NCI-H524 treated with DMSO at 0.1 percent for 48 hours (cell line): Measurements from ENCODE around the gene STX8.
"Not testable (repeated sequence)": the region's sequence is repeated elsewhere in the genome, so short reads cannot be mapped to it uniquely, and the experiment has no call there.

Source experiments
- DNase-seq: peaks from one replicate; lab custom pipeline; 2025; lab: John Stamatoyannopoulos, UW

Gene STX8

DNA sequence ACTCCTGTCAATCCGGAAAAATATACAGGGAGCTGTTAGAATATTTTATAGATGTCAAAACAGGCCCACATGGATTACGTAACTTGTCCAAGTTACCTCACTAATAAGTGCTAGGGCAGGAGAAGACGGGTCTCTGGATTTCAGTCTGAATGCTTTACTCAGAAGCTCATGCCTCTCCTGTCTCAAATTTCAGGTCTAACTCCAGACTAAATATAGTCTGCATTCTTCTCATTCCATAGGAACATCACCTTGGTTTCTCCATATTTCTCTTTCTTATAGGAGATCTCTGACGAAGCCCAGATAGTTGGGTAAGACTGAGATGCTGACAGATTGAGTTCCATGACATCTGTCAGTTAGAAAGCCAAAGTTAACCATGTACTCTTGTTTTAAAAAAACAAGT lies 174.2 kb downstream of the STX8 start:
- DNase-seq = no peak

DNA sequence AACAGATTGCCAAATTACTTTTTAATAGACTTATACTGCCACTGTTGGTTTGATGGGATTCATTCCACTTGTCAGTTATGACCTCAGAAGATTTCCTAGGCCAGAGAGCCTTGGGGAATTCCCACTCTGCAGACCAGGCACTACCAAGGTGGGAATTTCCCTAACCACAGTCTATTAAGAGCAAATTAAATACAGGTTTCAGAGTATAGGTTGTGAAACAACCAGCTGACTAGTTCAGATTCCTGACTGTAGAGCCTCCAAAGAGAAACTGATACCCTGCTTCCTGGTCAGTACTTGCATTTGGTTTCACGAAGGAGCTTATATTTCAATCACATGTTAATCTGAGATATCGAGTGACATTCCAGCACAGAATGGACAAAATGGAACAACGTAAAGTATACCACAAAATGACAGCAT lies 186.5 kb downstream of the STX8 start:
- DNase-seq = no peak

DNA sequence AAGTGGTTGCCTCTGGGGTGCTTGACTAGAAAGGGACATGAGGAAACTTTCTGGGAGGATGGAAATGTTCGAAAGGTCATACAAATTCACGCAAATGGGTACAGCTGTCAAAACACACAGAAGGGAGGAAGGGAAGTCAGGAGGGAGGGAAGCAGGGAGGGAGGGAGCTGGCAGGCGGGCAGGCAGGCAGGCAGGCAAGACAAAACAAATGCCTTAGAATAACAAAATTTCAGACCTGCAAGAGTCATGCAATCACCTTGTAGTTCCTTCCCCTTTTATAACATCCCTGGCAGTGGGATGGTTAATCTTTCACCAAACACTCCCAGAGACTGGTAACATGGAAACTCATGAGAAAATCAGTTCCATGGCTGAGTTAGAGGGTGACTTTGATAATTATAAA lies 189.2 kb downstream of the STX8 start:
- DNase-seq = no peak

DNA sequence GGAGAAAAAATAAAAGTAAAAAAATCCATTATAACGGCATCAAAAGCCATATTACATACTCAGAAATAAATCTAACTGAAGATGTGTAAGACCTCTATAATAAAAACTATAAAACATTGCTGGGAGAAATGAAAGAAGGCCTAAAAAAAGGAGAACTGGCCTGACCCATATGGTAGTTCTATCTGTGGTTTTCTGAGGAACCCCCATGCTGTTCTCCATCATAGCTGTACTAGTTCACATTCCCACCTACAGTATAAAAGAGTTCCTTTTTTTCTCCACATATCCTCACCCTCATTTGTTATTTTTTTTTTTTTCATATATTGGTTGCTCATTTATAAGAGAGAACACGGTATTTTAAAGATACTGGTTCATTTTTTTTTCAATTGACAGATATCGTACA lies 191.8 kb downstream of the STX8 start:
- DNase-seq = no peak

DNA sequence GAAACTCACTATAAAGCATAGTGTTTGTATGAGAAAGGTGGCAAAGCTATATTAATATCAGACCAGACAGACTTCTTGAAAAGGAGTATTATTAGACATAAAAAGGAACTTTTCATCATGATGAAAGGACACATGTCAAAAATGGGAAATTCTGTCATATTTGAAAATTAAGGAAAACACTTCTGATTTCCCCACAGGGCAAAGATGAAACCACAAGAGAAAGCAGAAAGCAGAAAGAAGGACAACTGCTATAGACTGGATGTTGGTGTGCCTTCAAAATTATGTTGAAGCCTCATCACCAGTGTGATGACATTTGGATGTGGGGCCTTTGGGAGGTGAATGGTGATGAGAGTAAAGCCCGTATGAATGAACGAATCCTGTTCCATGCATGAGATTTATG lies 193.0 kb downstream of the STX8 start:
- DNase-seq = no peak

DNA sequence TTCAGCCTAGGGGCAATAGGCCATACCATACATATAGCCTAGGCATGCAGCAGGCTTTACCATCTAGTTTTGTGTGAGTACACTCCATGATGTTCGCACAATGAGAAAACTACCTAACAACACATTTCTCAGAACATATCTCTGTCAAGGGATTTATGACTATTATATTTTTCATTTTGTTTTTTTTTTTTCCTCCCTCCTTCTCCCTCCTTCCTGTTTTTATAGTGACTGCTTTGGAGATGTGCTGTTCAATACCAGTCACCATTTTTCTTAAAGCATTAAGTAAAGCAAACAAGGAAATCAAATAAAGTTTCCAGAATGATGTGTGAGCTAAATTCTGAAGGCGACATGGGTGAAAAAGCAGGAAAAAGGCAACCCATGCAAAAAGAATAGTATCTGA lies 194.6 kb downstream of the STX8 start:
- DNase-seq = no peak

DNA sequence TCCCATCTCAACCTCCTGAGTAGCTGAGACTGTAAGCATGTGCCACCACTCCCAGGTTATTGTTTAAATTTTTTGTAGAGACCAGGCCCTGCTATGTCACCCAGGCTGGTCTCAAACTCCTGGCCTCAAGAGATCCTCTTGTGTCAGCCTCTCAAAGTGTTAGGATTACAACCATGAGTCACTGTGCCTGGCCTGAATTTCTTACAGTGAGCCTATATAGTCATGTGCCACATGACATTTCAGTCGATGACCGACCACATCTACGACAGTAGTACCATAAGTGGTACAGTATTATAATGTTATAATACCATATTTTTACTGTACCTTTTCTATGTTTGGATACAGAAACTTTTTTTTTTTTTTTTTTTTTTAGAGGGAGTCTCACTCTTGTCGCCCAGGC lies 195.3 kb downstream of the STX8 start:
- DNase-seq = no peak

DNA sequence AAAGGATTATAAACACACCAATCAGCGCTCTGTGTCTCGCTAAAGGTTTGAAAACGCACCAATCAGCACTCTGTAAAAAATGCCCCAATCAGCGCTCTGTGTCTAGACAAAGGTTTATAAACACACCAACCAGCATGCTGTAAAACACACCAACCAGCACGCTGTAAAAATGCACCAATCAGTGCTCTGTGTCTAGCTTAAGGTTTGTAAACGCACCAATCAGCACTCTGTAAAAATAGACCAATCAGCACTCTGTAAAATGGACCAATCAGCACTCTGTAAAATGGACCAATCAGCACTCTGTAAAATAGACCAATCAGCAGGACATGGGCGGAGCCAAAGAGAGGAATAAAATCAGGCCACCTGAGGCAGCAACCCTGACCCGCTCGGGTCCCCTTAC lies 199.4 kb downstream of the STX8 start:
- not testable (repeated sequence) for DNase-seq

DNA sequence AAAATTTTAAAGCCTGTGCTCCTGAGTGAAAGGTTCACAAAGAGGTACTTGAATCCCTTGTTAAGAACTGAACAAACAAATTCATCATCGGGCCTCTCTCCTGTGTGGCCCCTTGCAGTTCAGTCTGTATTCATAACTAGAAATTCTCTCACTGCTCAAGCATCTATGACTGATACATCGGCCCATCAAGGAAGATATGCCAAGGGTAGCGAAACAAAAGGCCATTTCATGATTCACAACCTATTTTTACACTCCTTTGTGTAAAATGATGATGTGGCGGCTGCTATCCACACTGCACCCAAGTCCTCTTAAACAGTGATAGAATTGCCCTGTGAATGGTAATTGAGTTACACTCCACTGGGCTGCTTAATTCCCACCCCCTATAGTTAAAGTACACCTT lies 204.6 kb downstream of the STX8 start:
- DNase-seq = no peak

DNA sequence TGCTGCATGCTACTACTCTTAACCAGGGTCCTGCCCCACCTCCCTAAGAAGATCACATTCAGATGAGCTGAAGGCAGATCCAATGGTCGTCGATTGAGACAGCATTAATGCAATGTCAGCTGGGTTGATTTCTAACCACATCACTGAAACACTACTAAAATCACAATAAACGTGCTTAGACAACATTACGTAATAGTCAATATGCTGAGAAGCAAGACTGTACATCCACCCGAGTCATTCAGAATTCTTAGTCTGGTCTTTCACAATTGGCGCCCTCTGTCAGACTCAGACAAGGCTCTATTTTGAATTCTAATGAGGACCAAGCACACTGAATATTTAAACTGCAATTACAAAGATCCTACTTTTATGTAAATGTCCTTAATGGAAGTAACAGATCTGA lies 205.2 kb downstream of the STX8 start:
- DNase-seq = no peak

DNA sequence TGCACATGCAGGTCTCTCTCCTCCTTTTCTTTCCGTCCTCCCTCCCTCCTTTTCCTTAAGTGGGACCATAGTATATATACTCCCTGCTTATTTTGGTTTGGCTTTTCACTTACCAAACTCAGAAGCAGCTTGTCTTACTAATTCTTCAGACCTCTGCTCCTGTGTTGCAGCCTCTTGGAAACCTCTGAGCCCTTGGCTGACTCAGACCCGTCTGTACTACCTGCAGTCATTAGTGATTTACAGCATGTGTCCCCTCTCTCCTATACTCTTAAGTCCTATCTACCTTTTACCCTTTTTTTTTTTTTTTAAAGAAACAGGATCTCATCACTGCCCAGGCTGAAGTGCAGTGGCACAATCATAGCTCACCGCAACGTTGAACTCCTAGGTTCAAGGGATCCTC lies 207.0 kb downstream of the STX8 start:
- no peak for DNase-seq

DNA sequence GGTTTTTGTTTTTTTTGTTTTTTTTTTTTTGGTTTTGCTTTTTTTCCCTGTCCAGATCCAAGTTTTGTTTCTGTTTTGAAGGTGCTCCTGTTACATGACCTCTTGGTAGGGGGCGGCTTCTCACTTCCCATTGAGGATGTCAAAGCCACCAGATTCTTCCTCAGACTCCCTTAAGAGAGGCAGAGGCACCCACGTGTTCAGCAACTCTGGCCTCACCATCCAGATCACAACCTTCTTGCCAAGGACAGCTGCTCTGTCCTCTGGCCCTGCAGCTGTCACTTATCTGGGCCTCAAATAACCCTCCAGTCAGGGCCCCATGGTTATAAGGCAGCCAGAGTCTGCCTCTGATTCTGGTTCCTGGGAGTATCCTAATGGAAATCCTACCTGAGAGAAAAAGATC lies 208.5 kb downstream of the STX8 start:
- DNase-seq = no peak

DNA sequence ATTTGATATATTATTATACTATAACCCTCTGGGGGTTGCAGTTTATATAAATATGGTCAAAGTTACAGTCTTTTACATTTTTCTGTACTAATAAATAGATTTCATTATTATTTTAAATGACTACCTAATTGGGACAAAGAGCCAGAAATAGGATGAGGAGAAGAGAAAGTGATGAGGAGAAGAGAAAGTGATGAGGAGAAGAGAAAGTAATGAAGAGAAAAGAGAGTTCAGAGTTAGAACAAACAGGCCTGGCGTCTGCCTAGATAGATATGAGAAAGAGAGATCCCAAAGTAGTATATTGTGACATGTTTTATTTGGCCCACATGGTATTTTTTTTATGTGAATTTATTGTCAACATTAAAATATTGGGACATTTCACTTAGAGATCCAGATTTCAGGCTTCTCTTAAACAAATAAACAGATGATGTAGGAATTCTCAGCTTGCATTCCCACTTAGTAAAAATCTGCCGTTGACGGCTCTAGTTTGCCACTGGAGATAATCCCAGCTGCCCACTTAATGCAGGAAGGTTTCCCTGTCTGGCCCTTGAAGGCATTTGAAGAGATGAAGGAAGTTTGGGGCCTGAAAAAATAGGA lies 210.7 kb downstream of the STX8 start:
- DNase-seq = no peak

DNA sequence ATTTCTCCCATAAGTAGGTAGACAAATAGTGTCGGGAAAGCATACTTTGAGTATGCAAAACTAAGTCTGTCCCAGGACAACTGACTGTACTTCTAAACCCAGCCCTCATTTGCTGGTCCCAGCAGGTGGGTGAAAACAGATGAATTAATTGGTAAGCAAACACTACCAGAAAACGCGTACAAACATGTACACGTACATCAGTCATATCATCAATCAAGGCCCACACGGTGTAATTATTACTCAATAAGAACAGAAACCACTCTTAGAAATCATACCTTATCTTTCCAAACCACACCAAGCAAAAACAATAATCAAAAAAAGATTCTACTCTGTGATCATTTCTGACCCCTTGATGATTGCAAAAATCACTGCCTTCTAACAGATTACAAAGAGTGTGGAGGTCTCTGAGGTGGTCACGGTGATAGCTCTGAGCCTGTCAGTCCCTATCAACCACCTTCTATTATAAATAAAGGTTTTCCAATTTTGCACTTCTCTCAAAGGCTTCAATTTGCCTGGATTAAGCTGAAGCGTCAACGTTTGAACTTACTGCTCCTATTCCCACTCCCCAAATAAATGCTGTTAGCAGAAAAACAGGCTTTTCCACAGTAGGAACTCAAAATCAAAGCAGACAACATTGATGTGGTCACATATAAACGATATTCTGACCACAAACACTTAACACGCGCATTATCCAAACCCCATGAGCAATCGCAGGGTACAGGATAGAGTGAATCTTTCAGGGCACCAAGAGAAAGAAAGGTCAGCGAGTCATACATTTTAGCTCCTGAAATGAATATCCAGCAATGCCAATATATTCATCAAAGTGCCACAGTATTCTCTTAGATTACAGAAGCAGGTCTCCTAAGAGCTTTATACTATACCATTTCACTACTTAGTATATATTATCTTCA lies 211.9 kb downstream of the STX8 start:
- DNase-seq = no peak

DNA sequence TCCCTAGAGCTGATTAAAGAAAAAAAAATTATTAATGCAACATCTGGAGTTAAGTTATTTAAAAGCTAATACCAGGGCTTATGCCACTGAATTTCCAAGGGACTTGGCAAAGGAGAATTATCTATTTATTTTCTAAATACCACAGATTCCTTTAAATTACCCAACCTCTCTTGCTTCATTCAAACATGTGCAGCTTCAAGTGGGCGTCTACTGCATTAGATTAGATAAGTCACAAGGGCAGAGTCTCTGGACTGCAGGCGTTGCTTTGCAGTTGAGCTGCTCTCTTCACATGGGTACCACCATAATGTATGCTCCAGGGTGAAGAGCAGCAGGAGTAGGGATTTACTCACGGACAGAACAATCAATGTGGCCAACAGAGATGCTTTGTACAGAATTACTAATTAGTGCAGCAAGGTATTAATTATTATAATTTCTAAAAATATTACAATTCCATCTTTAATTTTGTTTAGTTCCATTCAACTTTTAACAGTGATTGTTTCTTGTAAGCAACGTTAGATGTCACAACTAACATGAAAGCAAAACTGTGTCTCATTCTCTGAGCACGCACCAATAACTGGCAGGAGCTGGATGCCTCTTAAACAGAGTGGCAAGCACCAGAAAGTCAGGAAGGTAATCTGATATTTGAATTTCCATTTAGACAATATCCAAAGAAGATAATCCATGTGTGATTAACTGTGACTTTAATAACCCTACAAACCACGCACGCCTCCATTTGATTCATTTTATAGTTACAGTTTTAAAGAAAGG lies 214.2 kb downstream of the STX8 start:
- peak; percentile 46 for DNase-seq

DNA sequence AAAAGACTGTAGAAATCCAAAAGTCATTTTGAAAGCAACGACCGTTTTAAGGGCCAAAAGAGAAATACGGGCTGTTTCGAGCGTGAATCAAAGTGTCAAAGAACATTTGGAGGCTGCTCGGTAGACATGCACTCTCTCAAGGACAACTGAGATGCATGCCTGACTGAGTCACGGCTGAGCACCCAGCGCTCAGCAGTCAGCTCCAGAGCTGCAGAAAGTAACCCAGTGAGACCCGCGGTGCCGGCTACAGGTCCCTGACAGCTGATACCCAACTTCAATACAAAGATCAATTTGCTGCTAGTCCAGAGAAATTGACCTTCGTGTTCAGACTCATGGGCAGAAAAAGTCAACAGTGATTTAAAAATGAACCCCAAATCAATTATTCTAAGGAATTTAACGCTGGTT lies 214.9 kb downstream of the STX8 start:
- no peak for DNase-seq

DNA sequence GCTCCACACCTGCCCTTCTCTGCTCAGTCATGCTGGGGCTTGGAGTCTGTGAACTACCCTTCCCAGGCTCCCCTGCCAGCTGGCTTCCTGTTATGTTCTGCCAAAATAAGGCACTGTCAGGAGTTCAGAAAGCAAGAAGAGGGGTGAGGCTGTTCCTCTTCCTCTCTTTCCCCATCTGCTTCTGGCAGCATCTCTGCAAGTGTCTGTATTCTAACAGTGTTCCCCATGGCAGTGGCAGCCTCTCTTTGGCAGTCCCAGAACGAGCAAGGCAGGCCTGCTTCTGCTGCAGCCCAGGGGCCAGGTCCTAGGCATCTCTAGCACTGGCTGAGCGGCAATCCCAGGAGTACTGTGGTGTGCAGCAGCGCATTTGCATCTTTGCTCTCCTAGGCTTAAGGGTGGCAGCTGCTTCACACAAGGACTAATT lies 219.1 kb downstream of the STX8 start:
- DNase-seq = peak; percentile 16

DNA sequence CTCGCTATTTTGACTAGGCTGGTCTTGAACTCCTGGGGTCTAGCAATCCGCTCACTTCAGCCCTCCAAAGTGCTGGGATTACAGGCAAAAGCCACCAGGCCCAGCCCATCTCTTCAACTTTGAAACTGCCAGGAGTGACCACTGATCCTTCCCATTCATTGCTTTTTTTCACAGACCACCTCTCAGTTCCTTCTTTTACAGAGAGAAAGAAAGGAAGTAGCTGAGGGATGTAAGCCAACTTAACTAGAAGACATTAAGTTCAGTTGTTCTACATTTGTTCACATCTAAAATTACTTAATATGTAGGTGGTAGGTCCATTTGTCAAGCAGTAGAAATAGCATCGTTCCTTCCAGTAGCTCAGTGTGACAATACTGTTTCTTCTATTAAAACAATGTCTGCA lies 219.8 kb downstream of the STX8 start:
- DNase-seq = no peak

DNA sequence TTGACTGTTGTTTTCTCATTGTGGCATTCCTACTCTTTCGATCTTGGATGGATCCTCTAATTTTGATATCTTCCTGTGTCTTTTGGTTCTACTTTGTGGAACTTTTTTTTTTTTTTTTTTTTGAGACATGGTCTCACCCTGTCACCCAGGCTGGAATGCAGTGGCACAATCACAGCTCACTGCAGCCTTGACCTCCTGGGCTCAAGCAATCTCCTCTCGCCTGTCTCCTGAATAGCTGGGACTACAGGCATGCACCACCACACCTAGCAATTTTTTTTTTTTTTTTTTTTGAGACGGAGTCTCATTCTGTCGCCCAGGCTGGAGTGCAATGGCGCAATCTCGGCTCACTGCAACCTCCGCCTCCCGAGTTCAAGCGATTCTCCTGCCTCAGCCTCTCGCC lies 220.4 kb downstream of the STX8 start:
- not testable (repeated sequence) for DNase-seq

DNA sequence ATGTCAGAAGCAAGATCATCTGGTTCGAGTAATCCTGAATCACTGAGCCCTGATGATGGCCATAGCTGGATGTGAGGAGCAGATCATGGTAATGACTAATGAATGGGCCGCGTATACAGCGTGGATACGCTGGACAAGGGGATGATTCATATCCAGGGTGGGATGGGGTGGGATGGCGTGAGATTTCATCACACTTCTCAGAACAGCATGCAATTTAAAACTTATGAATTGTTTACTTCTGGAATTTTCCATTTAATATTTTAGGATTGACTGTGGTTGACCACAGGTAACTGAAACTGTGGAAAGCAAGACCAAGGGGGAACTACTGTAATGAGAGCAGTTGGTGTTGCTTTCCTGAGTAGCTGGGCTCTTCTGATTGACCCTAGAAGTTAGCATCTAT lies 225.5 kb downstream of the STX8 start:
- DNase-seq = no peak

DNA sequence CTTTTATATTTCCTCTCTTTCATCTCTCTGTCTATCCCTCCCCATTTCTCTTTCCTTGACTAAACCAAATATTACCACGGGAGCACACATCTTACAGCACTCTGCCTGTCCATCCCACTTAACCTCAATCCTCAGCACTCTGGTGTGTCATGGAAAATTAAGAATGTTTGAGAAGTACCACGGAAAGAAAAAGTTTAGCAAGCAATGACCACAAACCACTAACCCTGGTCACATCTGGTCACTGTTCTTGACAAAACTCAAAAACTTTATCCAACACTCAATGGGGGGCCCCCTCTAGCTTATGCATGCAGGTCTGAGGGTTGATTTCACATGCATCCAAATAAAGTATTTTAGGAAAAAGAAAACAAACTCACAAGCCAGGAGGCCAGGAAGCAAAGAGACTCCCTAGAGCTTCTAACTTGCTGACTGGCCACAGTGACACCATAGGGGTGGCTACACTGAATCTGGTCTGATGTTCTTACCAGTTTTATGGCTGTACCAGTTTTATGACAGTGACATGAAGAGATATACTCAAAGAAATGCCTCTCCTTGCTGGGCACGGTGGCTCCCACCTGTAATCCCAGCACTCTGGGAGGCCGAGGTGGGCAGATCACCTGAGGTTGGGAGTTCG lies 229.2 kb downstream of the STX8 start:
- no peak for DNase-seq

DNA sequence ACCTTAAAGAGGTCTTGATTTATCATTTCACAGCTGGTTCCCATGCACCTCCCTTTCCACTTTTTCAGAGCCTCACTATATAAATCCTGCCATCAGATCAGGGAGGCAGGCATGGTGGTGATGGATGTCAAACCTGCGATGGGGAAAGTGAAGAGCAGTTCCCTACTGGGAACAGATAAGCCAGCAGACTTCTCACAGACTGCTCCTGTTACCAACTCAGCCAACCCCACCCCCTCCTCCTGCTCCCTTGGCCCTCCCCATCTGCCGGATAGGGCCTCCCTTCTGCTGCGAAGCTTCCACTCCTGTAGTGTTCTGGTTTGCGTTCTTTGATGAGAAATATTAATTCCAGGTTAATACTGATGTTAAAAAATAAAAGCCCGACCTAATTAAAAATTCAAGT lies 232.1 kb downstream of the STX8 start:
- DNase-seq = no peak

DNA sequence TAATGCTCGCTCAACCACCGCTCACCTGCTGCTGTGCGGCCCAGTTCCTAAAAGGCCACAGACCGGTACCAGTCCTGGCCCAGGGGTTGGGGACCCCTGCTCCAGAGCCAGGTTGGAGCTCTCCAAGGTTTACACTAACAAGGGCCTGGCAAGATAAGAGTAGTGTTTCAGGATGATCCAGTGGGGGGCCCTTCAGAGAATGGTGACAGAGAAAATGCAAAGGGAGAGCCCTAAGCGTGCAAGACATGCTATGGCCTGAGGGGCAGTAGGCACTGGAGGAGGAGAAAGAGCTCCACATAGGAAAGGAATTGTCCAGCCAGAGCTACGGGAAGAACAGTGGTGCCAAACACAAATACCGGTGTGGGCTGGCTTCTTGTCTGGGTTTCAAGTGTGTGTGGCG lies 233.4 kb downstream of the STX8 start:
- no peak for DNase-seq
